HuH-7.5 (cell line): ENCODE measurements around the gene STOML2.
"Not testable (repeated sequence)": the region's sequence is repeated elsewhere in the genome, so short reads cannot be mapped to it uniquely, and the experiment has no call there.

ENCODE experiments used
- DNase-seq: peaks from one replicate; pipeline ENCODE4 v3.0.0; 2011; ENCODE audit warnings: low spot score

STOML2 gene, protein sequence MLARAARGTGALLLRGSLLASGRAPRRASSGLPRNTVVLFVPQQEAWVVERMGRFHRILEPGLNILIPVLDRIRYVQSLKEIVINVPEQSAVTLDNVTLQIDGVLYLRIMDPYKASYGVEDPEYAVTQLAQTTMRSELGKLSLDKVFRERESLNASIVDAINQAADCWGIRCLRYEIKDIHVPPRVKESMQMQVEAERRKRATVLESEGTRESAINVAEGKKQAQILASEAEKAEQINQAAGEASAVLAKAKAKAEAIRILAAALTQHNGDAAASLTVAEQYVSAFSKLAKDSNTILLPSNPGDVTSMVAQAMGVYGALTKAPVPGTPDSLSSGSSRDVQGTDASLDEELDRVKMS

DNA sequence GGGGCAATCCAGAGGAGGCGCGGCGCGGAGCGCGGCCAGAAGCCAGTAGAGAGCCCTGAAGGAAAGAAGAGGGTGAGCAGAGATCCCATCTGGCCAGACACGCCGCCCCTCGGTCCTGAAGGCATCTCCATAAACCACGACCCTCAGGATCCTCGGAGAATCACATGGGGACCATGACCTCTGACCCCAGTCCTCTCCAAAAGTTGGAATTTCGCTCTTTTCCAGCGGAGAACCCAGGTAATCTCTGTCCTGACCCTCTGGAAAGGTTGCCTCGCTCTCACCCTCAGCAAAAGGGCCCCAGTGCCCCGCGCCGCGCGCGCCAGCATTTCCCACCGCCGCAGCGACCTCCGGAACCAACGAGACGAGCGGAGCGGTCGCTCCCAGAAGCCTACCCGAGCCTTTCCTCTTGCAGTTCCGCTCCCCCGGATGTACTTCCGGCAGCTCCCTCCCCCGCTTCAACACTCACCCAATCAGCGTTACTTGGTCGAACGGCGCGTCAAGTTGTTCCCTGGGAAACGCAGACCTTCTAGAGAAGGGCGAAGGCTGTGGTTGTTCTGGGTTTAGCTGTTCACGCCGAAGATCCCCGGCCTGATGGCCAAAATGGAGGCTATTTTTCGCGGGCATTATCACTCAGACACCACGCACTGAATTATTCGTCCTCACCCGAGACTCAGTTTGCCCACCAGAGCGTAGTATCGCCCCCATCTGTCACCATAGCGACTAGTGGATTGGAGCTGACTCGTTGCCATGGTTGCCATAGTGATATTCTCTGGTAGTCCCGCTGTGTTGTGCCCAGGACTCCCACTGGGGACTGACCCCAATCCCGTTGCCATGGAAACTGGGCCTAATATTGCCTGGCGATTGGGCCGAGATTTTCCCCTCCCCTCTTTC lies at the start of gene STOML2:
STOML2 (minus strand) TSS at position 363 of the 891 bp plus-strand sequence; CDS start at position 326, 37 bp downstream.
- DNase-seq = peak; percentile 97

DNA sequence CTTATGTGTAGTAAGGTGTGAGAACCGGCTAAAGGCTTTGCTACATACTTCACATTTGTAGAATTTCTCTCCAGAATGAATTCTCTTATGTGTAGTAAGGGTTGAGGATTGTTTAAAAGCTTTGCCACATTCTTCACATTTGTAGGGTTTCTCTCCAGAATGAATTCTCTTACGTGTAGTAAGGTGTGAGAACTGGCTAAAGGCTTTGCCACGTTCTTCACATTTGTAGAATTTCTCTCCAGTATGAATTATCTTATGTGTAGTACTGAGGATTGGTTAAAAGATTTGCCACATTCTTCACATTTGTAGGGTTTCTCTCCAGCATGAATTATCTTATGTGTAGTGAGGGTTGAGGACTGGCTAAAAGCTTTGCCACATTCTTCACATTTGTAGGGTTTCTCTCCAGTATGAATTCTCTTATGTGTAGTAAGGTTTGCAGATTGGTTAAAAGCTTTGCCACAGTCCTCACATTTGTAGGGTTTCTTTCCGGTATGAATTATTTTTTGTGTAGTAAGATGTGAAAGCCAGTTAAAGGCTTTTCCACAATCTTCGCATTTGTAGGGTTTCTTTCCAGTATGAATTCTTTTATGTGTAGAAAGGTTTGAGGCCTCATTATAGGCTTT lies 45.1 kb upstream of the STOML2 start:
- DNase-seq = not testable (repeated sequence)

DNA sequence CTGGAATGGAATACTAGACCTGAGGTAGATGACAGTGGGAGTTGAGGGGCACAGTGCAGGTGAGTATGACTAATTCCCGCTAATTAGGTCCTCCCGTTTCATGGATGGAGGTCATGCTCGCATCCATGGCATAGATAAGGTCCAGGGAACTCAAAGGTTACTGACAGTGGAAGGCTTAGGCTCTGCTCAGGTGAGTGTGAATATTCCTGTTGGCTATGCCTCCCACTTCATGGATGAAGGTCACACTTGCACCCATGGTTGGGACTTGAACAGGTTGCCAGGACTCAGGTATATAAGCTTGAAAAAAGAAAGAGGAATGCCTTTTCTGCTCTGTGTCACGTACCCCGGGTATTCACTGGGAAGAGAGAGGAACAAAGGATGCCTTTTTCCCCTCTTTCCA lies 39.1 kb upstream of the STOML2 start:
- DNase-seq = no peak

DNA sequence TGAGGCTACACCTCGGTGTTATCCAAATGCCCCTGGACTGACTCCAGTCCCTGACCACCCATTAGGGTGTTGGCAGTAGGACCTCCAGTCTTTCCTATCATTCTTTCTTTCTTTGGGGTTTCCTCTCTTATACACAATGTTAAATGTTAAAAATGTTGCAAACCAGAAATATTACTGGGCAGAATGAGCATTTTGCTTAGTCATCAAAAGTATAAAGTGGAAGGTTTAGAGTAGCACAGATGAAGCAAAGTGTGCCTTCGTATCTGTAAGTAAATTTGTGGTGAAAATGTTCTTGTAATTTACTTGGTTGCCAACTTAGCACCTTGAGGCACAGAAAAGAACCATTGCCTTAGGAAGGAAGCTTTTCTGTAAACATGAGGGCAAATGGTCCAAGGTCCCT lies 37.2 kb upstream of the STOML2 start:
- no peak for DNase-seq

DNA sequence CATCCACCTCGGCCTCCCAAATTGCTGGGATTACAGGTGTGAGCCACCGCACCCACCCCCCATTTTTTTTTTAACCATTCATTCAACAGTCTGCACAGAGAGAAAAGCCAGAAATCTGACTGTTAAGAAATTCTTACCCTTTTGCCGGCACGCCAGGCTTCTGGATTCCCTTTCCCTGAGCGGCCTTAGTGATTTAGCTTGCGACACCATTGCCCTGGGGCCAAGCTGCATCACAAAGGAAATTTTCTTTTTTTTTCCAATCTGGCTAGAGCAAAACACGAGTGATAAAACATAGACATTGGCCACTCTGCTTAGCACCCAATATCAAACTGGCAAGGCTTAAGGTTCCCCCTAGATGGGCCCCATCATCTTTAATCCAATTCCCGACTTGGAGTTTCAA lies 33.9 kb upstream of the STOML2 start:
- DNase-seq = no peak

DNA sequence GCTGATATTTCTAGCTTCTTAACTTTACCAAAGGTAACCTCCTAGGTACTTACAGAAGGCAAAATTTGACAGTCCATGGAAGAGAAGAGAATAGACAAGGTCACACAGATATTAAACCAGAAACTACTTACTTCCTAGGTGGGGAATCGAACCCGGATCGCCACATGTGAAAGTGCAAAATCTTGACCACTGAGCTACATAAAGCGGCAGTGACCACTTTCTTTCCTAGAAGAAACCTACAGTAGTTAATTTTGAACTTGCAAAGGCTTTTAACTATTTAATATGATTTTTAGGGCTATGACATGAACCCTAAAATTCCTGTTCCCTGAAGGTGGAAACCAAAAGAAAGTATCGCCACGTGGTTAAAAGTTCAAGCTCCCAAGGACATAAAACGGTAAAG lies 33.1 kb upstream of the STOML2 start:
- DNase-seq = no peak

DNA sequence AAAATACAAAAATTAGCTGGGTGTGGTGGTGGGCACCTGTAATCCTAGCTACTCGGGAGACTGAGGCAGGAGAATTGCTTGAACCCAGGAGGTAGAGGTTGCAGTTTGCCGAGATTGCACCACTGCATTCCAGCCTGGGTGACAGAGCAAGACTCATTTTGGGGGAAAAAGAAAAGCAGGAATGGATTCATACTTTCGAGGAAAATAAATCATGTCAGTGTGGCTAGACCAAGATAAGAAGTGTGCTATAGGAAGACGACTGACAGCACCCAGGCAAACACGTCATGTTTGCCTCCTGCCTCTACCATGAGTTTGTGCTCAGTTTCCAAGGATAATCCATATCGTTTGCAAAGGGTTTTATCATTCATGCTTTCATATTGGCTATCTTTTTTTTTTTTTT lies 32.0 kb upstream of the STOML2 start:
- no peak for DNase-seq

DNA sequence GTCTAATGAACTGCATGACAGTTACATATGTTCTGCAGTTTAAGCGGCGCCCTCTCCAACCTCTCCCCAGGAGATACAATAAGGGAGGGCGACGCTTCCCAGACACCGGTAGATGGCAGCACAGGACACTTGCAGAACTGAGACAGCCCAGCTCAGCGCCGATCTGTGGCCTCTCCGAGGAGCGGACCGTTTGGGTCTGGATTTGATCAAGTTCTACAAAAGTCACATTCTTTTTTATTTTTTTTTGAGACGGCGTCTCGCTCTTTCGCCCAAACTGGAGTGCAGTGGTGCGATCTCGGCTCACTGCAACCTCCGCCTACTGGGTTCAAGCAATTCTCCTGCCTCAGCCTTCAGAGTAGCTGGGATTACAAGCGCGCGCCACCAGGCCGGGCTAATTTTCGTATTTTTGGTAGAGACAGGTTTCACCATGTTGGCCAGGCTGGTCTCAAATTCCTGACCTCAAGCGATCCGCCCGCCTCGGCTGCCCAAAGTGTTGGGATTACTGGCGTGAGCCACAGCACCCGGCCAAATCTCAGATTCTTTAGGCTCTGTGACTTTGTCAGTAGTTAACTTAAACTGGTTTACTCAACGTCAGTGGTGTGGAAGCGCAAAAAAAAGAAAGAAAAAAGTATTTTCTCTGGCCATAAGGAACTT lies 14.1 kb upstream of the STOML2 start:
- DNase-seq = peak; percentile 63

DNA sequence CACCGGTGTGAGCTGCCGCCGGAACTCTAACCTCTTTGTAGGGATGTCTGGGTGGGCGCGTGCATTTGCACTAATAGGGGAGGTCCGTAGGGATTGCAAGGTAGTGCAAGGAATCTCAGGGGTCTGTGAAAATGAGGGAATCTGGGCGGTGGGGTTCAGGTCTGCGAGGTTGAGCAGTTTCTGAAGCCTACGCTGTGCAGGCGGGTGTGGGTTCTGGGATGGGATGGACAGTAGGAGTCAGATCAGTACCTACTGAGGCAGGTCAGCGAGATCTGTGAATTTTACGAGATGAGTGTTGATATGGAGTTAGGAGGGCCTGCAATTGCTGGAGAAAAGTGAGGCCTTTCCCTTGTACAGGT lies 13.6 kb upstream of the STOML2 start:
- no peak for DNase-seq

DNA sequence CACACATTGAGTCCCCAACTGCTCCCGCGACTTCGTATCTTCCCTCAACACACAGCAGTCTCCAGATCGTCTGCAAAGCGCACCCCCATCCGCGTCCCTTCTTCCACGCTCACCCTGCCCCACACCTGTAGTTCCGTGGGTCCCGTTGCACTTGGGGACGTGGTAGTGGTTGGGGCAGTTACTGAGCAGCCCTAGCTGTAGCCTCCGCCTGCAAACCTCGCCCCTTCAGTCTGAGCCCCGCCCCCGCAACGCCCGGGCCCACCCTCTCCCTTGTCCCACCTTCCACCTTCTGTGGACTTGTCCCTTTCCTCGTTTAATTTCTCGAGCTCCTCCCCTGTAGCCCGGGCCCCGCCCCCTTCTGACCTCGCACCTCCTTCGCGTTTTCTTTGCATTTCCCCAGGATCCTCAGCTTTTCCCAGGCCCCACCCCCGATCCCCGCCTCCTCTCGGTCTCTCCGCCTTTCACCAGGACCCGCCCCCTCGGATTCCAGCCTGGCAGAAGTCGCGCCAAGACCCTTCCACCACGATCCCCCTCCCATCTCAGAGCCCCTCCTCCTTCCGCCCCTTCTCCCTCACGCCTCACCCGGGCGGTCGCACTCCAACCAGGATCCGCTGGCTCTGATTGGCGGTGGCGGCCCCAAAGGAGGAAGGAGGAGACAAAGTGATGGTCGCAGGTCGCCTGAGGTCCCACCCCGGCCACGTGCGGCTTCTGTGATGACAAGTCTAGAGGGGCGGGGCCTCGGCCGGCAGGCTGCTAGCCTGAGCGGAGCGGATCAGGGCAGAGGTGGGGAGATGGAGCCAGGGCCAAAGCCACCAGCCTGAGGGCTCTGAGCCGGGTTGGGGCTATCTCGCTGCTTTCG lies 13.0 kb upstream of the STOML2 start, which contains the start of gene ATOSB:
ATOSB (minus strand) TSS at position 183 of the 859 bp plus-strand sequence. CDS start 7,588 bp downstream, outside the sequence.
- peak; percentile 85 for DNase-seq

DNA sequence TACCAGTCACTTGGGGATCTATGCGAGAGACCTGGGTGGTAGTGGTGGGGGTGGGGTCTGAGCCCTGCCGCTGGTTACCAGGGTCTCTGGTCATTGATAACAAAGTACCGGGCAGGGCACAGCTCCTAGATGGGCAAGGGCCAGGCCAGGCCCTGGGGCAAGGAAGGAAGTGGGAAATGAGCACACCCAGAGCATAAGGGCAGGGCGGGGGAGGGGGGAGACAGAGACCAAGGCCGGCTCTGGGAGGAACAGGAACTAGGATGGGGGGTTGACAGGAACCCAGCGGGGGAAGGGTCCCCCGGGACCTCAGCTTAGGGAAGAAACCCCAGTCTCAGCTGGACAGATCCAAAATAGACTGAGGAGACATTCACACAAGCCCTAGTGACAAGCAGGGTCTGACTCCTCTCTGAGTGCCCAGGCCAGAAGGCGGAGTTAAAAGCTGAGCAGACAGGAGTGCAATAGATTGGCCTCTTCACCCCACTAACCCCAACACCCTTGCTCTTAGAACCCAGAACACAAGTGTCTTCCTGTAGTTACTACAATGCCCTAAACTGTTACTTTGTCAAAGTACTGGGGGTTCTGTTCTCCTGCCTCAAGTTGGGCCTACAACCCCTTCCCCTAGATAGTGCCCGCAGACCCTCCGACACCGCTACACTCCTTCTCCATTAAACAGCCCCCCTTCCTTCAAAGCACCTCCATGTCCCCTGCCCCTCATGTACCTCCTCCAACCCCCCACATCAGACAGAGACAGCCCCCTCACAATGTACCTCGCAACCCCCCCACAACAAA lies 12.1 kb upstream of the STOML2 start:
- no peak for DNase-seq

DNA sequence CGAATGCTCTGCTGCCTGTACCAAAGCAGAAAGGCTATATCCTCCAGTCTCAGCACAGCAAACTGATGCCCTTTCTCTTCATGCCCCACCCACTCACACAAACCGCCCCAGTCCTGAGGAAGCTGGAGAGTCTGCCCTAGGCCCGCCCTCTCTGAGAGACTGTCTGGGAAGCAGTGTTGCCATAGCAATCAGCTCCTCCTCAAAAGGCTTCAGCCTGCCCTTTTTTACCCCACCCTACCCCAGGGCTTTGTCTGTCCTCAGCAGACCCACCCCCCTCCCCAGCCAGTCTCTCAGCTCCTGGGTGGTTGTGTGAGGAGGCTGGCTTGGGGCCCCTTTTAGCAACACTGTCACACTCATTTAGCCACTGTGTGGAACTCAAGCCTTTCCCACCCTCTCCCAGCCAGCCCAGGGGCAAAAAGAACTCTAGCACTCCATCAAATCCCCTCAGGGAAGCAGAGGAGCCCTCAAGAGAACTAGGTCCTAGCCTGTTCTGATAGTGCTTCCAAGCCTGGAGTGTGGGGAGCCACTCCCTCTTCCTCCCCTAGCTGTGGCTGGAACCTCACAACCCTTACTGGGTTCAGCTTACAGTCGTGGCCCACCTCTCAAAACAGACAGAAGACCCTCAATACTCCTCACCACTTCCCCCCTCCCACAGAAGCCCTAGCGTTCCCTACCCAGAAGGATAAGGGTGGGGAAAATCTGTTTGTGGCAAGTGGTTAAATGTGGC lies 11.3 kb upstream of the STOML2 start:
- DNase-seq = no peak

DNA sequence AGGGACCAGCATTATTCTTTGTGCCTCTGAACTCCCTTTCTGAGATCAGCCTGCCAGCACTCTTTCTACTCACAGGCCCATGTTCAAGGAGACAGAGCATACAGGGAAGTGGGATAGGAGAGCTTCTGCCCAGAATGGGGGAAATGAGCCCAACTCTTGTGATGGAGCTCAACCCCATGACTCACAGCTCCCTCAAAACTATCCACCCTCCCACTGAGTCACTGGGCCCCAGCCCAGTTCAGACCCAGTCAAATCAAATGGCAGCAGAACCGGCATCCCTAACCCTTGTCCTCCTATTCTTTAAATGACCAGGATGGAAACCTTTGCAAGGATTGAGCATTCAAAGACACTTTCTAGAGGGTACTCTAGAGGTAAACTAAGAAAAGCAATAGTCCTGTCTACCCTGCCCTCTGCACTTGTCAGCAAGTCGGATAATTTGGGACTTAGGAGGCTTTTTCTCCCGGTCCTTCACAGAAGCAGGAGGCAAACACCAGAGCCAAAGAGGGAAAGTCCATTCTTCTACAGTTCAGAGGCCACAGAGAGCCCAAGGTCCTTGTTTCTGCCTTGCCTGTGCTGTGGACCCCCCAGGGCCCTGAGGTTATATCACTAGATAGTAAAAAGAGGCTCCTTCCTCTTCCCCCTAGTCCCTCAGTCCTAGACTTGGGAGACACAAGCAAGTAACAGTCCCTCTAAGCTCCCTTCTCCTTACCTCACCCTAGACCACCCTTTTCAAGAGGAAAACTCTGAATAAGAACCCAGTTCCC lies 9.5 kb upstream of the STOML2 start:
- DNase-seq = no peak

DNA sequence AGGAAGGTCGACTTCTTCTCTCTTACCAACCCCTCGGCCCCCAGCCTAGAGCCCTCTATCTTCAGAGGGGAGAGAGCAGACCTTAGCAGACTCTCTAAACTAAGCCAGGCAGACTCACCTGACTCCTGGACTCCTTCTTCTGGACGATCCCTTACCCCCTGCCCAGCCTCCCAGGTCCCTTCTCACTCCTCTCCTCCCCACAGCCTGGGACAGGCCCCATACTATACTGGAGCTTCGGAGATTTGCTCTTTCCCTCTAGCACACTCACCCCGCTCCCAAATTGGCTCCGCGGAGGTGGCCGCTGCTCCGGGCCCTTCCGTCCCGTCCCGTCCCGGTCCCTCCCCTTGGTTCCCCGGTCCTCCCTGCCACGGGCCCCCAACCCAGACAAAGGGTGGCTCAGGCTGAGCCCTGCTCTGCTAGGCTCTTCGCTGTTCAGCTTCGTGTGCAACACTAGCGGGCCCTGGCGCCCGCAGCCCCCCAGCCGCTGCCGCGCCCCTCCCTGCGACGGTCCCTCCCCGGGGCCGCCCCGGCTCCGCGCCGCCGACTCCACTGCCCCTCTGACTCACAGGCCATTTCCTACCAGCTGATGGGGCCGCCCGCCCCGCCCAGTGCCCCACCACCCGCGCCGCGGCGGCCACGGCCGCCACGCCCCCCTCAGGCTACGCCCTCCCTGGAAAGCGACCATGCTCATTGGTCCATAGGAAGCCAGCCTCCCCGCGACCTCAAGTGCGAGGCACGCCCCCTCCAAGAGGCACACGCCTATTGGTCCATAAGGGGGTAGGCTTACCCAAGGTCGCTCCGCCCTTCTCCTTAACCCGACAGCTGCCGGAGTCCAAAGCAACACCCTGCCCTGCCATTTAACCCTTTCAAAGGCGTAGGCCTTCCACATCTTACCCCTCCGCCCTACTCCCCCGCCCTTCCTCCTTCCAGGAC lies 8.3 kb upstream of the STOML2 start:
- peak; percentile 96 for DNase-seq

DNA sequence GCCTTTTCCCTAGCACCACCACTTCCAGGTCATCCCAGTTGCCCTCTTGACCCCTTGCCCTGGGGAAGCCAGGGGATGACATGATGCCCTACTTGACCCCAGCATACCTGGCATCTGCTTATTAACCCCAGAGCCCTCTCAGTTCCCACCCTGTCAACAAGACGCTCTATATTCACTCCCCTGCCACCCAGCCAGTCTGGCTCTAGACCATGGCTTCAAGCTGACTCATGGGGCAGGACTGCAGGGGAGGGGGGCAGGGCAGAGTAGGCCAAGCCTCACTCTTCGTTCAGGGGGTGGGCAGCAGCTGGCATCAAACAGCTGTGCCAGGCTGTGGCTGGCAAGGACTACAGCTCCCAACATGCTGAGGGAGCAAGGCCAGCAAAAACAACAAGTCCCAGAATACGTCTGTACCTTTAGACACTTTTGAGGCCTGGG lies 7.4 kb upstream of the STOML2 start:
- DNase-seq = no peak

DNA sequence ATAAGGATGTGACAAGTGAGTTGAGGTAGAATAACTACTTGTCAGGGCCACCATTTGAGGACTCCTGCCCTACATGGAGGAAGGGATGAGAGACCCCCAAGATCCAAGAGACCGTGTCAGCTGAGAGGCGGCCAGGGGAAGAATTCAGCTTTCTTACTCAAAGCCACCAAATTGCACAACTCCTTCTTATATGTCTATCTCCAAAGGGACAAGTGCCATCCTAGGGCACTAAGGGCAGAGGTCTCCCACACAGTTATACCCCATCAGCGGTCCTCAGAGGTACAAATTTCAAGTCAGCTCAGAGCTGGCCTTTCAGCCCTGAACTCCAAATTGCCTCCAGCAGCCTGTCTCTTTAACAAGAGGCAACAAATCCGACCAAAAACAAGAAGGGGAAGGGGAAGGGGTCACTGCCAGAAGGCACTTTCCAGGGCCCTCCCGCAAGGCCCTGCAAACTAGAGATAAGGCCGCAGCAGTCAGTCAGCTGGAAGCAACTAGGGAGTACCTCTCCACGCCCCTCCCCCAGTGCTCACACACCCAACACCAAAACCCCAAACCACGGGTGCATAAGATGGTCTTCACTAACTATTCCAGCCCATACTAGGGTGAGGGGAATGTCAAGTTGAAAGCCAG lies 6.1 kb upstream of the STOML2 start:
- no peak for DNase-seq

DNA sequence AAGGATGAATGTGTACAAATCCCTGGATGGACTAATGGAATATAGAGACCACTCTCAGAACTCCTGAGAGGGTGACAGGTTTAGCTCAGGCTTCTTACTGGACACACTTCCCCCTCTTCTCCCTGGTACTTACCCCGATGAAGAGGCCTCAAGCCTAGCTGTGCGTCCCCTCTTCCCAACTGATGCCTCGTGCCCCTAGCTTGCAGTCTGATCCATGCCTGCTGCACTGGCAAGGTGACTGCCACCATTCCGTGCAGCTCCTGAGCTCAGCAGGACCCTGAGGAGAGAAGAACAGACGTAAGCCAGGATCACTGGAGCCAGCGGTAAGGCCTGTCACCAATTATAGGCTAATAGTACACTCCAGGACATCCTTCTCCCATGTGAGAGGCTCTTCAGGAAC lies 5.5 kb upstream of the STOML2 start:
- no peak for DNase-seq
